Neural cell (in vitro differentiated cells): ENCODE data around the gene MRPL50.

Source experiments
- SMC3 ChIP-seq: fragments of 450-650 bp; conservative IDR thresholded peaks from 2 replicates; pipeline ENCODE4 v1.6.1; 2014; ENCODE audit warnings: antibody characterized with exemption, mild to moderate bottlenecking, moderate library complexity; ENCODE audit not compliant: poor library complexity
- TF ChIP-seq, protein P1 (sequence below): fragments of 450-650 bp; IDR thresholded peaks from 2 replicates; pipeline ENCODE4 v1.5.1; 2014; ENCODE audit warnings: antibody characterized with exemption, mild to moderate bottlenecking, moderate library complexity; ENCODE audit not compliant: poor library complexity, severe bottlenecking

DNA sequence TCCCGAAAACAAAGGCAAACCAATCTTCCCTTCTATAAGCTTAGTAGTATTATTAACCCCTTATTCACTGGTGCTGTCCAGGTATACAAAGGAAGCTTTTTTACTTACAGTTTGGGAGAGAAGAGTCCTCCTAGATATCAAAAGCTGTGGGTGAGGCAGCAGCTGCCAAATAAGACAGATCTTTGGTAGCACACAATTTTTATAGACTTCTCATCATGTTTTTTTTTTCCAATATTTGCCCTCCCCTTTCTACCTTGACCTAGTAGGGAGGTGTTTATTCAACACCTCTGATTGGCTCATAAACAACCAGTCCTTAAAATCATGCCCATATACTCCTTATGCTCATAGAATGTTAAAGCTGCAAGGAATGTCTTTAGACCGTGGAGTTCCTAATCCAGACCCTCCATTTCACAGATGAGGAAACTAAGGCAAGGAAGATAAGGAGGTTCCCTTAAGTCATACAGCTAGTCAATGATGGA is 37.2 kb upstream of the MRPL50 start, which contains the start of gene ALDOB:
- no peak for TF ChIP-seq SMC3
- TF ChIP-seq, protein P1, sequence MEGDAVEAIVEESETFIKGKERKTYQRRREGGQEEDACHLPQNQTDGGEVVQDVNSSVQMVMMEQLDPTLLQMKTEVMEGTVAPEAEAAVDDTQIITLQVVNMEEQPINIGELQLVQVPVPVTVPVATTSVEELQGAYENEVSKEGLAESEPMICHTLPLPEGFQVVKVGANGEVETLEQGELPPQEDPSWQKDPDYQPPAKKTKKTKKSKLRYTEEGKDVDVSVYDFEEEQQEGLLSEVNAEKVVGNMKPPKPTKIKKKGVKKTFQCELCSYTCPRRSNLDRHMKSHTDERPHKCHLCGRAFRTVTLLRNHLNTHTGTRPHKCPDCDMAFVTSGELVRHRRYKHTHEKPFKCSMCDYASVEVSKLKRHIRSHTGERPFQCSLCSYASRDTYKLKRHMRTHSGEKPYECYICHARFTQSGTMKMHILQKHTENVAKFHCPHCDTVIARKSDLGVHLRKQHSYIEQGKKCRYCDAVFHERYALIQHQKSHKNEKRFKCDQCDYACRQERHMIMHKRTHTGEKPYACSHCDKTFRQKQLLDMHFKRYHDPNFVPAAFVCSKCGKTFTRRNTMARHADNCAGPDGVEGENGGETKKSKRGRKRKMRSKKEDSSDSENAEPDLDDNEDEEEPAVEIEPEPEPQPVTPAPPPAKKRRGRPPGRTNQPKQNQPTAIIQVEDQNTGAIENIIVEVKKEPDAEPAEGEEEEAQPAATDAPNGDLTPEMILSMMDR, result no peak
